Right lobe of liver (tissue), 4 donors: ENCODE data around the gene RIPOR3.

Source experiments
- POLR2A ChIP-seq: fragments of 450-650 bp; IDR thresholded peaks from one replicate; pipeline ENCODE4 v1.6.1; 2017; ENCODE audit warnings: antibody characterized with exemption, mild to moderate bottlenecking
- TF ChIP-seq, protein P1 (sequence below), 4 donors: fragments of 200-600 bp in 3 of 4; fragments of 450-650 bp in 1 of 4; IDR thresholded peaks; one replicate each; pipeline versions ENCODE4 v1.5.1 to v1.8.0; 2016 to 2022; ENCODE audit warnings: antibody characterized with exemption in 4 of 4, mild to moderate bottlenecking in 2 of 4
- donor health status: DM: no; HTN: no; CAD: no.
- donor health status: DM: no; HTN: no; CAD: no.
- donor health status: DM: no; HTN: yes; CAD: no.

DNA sequence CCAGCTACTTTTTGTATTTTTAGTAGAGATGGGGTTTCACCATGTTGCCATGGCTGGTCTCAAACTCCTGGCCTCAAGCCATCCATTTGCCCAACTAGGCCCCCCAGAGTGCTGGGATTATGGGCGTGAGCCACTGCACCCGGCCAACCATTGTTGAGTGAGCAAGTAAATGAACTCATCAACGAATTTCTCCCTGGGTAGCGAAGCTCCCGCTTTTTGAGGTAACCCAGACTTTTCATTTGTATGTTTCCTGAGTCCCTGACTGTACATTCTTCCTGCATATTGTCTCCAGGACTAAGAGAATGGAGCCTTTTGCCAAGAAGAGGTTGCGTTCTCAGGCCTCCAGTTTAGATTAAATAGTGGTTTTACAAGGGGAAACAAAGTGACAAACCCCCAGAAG lies 36.4 kb downstream of the RIPOR3 start:
- no peak for TF ChIP-seq POLR2A
- TF ChIP-seq, protein P1, sequence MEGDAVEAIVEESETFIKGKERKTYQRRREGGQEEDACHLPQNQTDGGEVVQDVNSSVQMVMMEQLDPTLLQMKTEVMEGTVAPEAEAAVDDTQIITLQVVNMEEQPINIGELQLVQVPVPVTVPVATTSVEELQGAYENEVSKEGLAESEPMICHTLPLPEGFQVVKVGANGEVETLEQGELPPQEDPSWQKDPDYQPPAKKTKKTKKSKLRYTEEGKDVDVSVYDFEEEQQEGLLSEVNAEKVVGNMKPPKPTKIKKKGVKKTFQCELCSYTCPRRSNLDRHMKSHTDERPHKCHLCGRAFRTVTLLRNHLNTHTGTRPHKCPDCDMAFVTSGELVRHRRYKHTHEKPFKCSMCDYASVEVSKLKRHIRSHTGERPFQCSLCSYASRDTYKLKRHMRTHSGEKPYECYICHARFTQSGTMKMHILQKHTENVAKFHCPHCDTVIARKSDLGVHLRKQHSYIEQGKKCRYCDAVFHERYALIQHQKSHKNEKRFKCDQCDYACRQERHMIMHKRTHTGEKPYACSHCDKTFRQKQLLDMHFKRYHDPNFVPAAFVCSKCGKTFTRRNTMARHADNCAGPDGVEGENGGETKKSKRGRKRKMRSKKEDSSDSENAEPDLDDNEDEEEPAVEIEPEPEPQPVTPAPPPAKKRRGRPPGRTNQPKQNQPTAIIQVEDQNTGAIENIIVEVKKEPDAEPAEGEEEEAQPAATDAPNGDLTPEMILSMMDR (IDR thresholded peaks at IDR 0.05), result no peak
